ENCODE results near the gene IKBKE.

DNA sequence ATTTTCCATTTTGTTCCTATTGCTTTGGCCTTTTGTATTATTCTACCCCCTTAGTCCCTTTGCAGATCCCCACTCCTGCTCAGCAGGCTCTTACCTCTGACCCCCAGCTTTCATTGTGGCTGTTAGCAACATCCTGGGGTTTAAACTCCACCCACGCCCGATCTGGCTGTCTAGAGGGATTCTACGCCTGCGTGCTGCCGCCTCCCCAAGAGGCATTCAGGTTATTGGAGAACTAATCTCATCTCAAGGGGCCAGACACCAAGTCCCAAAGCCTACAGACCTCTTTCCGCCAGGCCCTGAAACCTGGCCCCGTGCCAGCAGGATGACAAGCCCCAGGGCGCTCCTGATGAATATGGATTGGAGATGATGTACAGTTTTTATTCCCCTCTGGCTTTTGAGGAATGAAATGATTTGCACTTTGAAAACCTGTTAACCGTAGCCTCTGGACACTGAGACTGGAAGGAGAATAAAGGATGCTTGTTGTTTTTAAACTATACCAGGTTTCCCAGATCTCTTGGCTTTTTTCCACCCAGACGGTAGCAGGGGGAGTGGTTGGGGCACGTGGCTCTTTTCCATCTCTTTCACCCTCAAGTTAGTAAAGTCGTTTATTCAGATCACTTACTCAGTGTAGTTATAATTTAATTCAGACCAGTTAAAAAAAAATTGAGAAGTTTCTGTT lies 14.5 kb upstream of the IKBKE start:
- TF ChIP-seq CTCF (conservative IDR thresholded peaks at IDR 0.05; ENCODE audit: low read length) (no peak), EZH2phosphoT487 (IDR thresholded peaks at IDR 0.05; ENCODE audit: borderline replicate concordance) (no peak)
